HCT116 (cell line): ENCODE measurements around the gene BICD1. TPM values are rescaled to one million over a fixed set of nuclear protein-coding genes. Genes with fewer than 3 reads are reported as not detected.

Experiments used
- ATAC-seq: fragments of 200-7000 bp; cut with Tn5 transposase; 2 replicates; pipeline ENCODE4 v1.9.1; 2020; ENCODE audit warnings: mild to moderate bottlenecking, moderate library complexity
- BruUV-seq: library from RNA; stranded (reverse); fragments of 400-500 nt; replicated peaks from 2 replicates; lab custom pipeline; 2021; lab: Mats Ljungman, UMichigan
- CTCF ChIA-PET: fragments of 300-600 bp; sonication (Branson Sonifier 250); formaldehyde crosslinking; loops from one replicate; lab custom pipeline; 2021; ENCODE audit warnings: antibody characterized with exemption; lab: Charles Lee
- POLR2A ChIA-PET: fragments of 300-600, 350-600 bp; sonication (Branson Sonifier 250); formaldehyde crosslinking; loops from one replicate; lab custom pipeline; 2021; ENCODE audit warnings: antibody characterized with exemption; lab: Charles Lee
- RAD21 ChIA-PET, 2 experiments: fragments of 300-600 bp; sonication (Branson Sonifier 250); formaldehyde crosslinking; loops; one replicate each; lab custom pipeline; 2023; ENCODE audit warnings: low total read pairs in 2 of 2; ENCODE audit not compliant: uncharacterized antibody in 2 of 2, unreplicated experiment in 2 of 2, low non-redundant PET in 1 of 2; lab: Charles Lee
- DNase-seq: peaks from one replicate; pipeline ENCODE4 v3.0.0-alpha.2; 2010; ENCODE audit warnings: low read depth, low spot score
- H2AFZ ChIP-seq: fragments of 200-600 bp; shearing (Covaris generic), sonication (generic); 2 replicates; pipeline ENCODE4 v1.6.1; 2017; ENCODE audit warnings: low read depth, mixed run types, mixed read lengths, antibody characterized with exemption, low read length; ENCODE audit not compliant: poor library complexity, severe bottlenecking
- H3K27ac ChIP-seq: 2 replicates; pipeline ENCODE4 v1.5.1; 2012; ENCODE audit warnings: low read depth, low read length
- H3K27me3 ChIP-seq: fragments of 200-600 bp; sonication (generic); 2 replicates; pipeline ENCODE4 v1.6.1; 2016; ENCODE audit warnings: mixed run types, low read length, mixed read lengths; ENCODE audit not compliant: insufficient read depth
- H3K36me3 ChIP-seq, 2 experiments: fragments of 200-500 bp in 1 of 2; fragments of 200-600 bp in 1 of 2; sonication (Bioruptor generic) in 1 of 2; sonication (generic) in 1 of 2; 2 replicates each; pipeline versions ENCODE4 v1.5.1 to v1.6.1; 2014 to 2016; ENCODE audit warnings: low read length in 2 of 2, inconsistent platforms in 1 of 2, mixed read lengths in 1 of 2, mixed run types in 1 of 2; ENCODE audit not compliant: insufficient read depth in 2 of 2, control insufficient read depth in 1 of 2
- H3K4me1 ChIP-seq, 2 experiments: fragments of 200-600 bp in 1 of 2; sonication (generic) in 1 of 2; 2 replicates each; pipeline versions ENCODE4 v1.5.1 to v1.6.1; 2012 to 2017; ENCODE audit warnings: low read length in 2 of 2, inconsistent platforms in 1 of 2, mild to moderate bottlenecking in 1 of 2, mixed read lengths in 1 of 2, mixed run types in 1 of 2, moderate library complexity in 1 of 2; ENCODE audit not compliant: insufficient read depth in 2 of 2, control insufficient read depth in 1 of 2
- H3K4me2 ChIP-seq: fragments of 200-600 bp; sonication (generic); 2 replicates; pipeline ENCODE4 v1.6.1; 2017; ENCODE audit warnings: mixed run types, low read length, mixed read lengths
- H3K4me3 ChIP-seq, 2 experiments: fragments of 200-600 bp in 1 of 2; sonication (generic) in 1 of 2; replicated peaks in 1 of 2; 2 replicates each; pipeline ENCODE4 v1.5.1; 2011 to 2016; ENCODE audit warnings: low read length in 2 of 2, control low read depth in 1 of 2, low read depth in 1 of 2, mild to moderate bottlenecking in 1 of 2, mixed read lengths in 1 of 2, mixed run types in 1 of 2
- H3K79me2 ChIP-seq: fragments of 200-600 bp; sonication (generic); 2 replicates; pipeline ENCODE4 v1.6.1; 2017; ENCODE audit warnings: mild to moderate bottlenecking, mixed run types, low read length, moderate library complexity, mixed read lengths; ENCODE audit not compliant: insufficient read depth
- H3K9ac ChIP-seq: fragments of 200-600 bp; sonication (generic); 2 replicates; pipeline ENCODE4 v1.6.1; 2016; ENCODE audit warnings: low read length, mixed read lengths
- H3K9me2 ChIP-seq: fragments of 200-600 bp; sonication (generic), shearing (Covaris generic); 2 replicates; pipeline ENCODE4 v1.6.1; 2017; ENCODE audit warnings: mixed run types, mild to moderate bottlenecking, moderate library complexity; ENCODE audit not compliant: insufficient read depth
- H3K9me3 ChIP-seq, 2 experiments: fragments of 200-500 bp in 1 of 2; fragments of 200-600 bp in 1 of 2; sonication (Bioruptor generic) in 1 of 2; sonication (generic) in 1 of 2; 2 replicates each; pipeline ENCODE4 v1.6.1; 2014 to 2017; ENCODE audit warnings: low read length in 2 of 2, mixed read lengths in 2 of 2, inconsistent platforms in 1 of 2, low read depth in 1 of 2, mild to moderate bottlenecking in 1 of 2, mixed run types in 1 of 2, moderate library complexity in 1 of 2; ENCODE audit not compliant: control insufficient read depth in 1 of 2, insufficient read depth in 1 of 2
- H4K20me1 ChIP-seq: fragments of 200-600 bp; sonication (generic), shearing (Covaris generic); 2 replicates; pipeline ENCODE4 v1.6.1; 2017; ENCODE audit warnings: mixed run types, mild to moderate bottlenecking, moderate library complexity; ENCODE audit not compliant: insufficient read depth
- CBX3 ChIP-seq: IDR thresholded peaks from 2 replicates; pipeline ENCODE4 v1.6.1; 2012; ENCODE audit warnings: low read depth
- EZH2 ChIP-seq: fragments of 200-600 bp; sonication (generic); IDR thresholded peaks from 2 replicates; pipeline ENCODE4 v1.6.1; 2017; ENCODE audit warnings: antibody characterized with exemption, mixed run types
- EZH2phosphoT487 ChIP-seq: fragments of 200-600 bp; IDR thresholded peaks from 2 replicates; pipeline ENCODE4 v1.6.1; 2018; ENCODE audit warnings: antibody characterized with exemption, borderline replicate concordance
- FOSL1 ChIP-seq: IDR thresholded peaks from 2 replicates; pipeline ENCODE4 v1.6.1; 2012; ENCODE audit warnings: low read depth
- POLR2AphosphoS5 ChIP-seq: IDR thresholded peaks from 2 replicates; pipeline ENCODE4 v1.6.1; 2011; ENCODE audit warnings: mild to moderate bottlenecking, low read depth, low read length, moderate library complexity
- REST ChIP-seq: IDR thresholded peaks from 2 replicates; pipeline ENCODE4 v1.6.1; 2012; ENCODE audit warnings: low read depth
- SP1 ChIP-seq: IDR thresholded peaks from 2 replicates; pipeline ENCODE4 v1.6.1; 2012; ENCODE audit warnings: low read depth
- SRF ChIP-seq: IDR thresholded peaks from 2 replicates; pipeline ENCODE4 v1.6.1; 2012; ENCODE audit warnings: low read depth
- YY1 ChIP-seq: IDR thresholded peaks from 2 replicates; pipeline ENCODE4 v1.6.1; 2011; ENCODE audit warnings: low read length, low read depth, moderate library complexity, mild to moderate bottlenecking; ENCODE audit not compliant: insufficient replicate concordance; ENCODE audit errors: extremely low read depth
- ZFX ChIP-seq: fragments of 450-650 bp; IDR thresholded peaks from 2 replicates; pipeline ENCODE4 v1.6.1; 2017
- intact Hi-C: fragments of 100-400 bp; cut with micrococcal nuclease; formaldehyde crosslinking; loops from 2 replicates; pipeline ENCODE4 v1.10.0; 2022
- total RNA-seq: library from RNA; stranded (reverse); gene quantifications from one replicate; pipeline ENCODE4 v1.2.1, GENCODE V29; 2021; ENCODE audit not compliant: unreplicated experiment

Gene BICD1
- total RNA-seq, 1 experiment from 2014 or later, result 32.5 TPM

DNA sequence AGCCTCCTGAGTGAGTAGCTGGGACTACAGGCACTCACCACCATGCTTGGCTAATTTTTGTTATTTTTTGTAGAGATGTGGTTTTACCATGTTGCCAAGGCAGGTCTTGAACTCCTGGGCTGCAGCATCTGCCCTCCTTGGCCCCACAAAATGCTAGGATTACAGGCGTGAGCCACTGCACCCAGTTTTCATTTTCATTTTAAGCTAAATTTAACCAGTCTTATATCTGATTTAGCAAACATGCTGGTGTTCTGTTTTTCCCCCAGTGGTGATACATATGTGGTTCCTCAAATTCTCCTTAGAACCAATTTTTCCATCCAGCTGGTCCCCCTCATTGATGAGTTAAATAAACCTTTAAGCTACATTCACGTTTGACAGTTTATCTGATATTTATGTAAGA, 43.8 kb upstream of the BICD1 start:
- no TSS peak for BruUV-seq
- POLR2A ChIA-PET, result no interaction called here
- no peaks in the 10 kb centered on the region for H3K4me1 ChIP-seq
- no peak for ATAC-seq
- intact Hi-C loops, result loop anchor here (5.0 to 10.0 kb wide), 2 partner anchors 381 to 408 kb away; partner anchors contain the start of gene ETFBKMT
- RAD21 ChIA-PET, result no interaction called here
- no peak for TF ChIP-seq FOSL1
- TF ChIP-seq CBX3, result no peak
- no peak for TF ChIP-seq YY1
- TF ChIP-seq POLR2AphosphoS5, result no peak
- TF ChIP-seq ZFX, result no peak
- TF ChIP-seq EZH2phosphoT487, result no peak
- no peak for TF ChIP-seq EZH2
- no peak for TF ChIP-seq REST
- no peak for TF ChIP-seq SP1
- TF ChIP-seq SRF, result no peak
- H3K9ac ChIP-seq, result no peak overlapping the region
- H3K27ac ChIP-seq, result no peak overlapping the region
- DNase-seq, result no peak
- H2AFZ ChIP-seq, result no peak overlapping the region
- no peak overlapping the region for H3K4me3 ChIP-seq
- no peak overlapping the region for H3K4me2 ChIP-seq
- H3K27me3 ChIP-seq, result no peaks in the 10 kb centered on the region
- H3K36me3 ChIP-seq, result no peaks in the 10 kb centered on the region
- H3K79me2 ChIP-seq, result no peaks in the 10 kb centered on the region
- no peaks in the 10 kb centered on the region for H3K9me2 ChIP-seq
- CTCF ChIA-PET, result interaction anchor here (1.1 to 1.5 kb wide), 2 partner anchors 12 to 249 kb away, joined by 4 to 5 read pairs; no protein-coding TSS in a partner anchor
- no peaks in the 10 kb centered on the region for H4K20me1 ChIP-seq
- H3K9me3 ChIP-seq, result no peaks in the 10 kb centered on the region
